ENCODE results near the gene NRG4.

GRCh38 chr15:76032046-76032445 is 19.8 kb upstream of the NRG4 start:
- TF ChIP-seq CTCF (IDR thresholded peaks at IDR 0.05) (no peak), POLR2A (IDR thresholded peaks at IDR 0.05) (no peak)

All from gastroesophageal sphincter (tissue), 3 donors.